Measurements from ENCODE around the gene HEATR5A.
"Not testable (repeated sequence)": the region's sequence is repeated elsewhere in the genome, so short reads cannot be mapped to it uniquely, and the experiment has no call there.

The HEATR5A gene

GRCh38 chr14:31326111-31326510 lies 94.2 kb downstream of the HEATR5A start:
- no peak for DNase-seq (ENCODE audit: low spot score)

- no peak for DNase-seq (ENCODE audit: low spot score)
Measured at GRCh38 chr14:31323419-31323818, 96.9 kb downstream of the HEATR5A start.

- DNase-seq (ENCODE audit: low spot score), result no peak
Measured at GRCh38 chr14:31320922-31321766, 99.2 kb downstream of the HEATR5A start.

DNA sequence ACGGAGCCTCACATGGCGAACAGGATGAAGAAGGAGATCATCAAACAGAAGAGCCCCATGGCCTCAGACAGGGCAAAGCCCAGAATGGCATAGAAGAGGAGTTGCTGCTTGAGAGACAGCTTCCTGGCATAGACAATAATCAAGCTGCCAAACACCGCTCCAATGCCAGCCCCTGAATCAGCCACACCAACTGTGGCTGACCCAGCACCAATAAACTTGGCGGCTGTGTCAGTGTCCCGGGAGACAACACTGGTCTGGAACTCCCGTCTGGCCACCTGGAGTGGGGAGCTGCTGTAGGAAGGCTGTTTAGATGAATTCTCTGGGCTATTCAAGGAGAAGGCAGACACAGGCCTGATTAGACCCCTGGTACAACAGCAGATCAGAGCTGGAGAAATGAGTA lies 100.1 kb downstream of the HEATR5A start:
- DNase-seq (ENCODE audit: low spot score), result no peak

GRCh38 chr14:31319701-31320100 lies 100.6 kb downstream of the HEATR5A start:
- no peak for DNase-seq (ENCODE audit: low spot score)

- DNase-seq (ENCODE audit: low spot score), result no peak
Measured at GRCh38 chr14:31312934-31313333, 107.4 kb downstream of the HEATR5A start.

DNA sequence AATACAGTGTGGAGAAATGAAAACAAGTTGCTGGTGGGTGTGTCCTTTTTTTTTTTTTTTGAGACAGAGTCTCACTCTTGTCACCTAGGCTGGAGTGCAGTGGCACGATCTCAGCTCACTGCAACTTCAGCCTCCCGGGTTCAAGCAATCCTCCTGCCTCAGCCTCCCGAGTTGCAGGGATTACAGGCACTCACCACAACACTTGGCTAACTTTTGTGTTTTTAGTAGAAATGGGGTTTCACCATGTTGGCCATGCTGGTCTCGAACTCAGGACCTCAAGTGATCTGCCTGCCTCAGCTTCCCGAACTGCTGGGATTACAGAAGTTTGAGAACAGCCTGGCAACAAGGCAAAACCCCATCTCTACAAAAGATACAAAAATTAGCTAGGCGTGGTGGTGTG lies 108.0 kb downstream of the HEATR5A start:
- DNase-seq (ENCODE audit: low spot score), result not testable (repeated sequence)

GRCh38 chr14:31307618-31308017 lies 112.7 kb downstream of the HEATR5A start:
- no peak for DNase-seq (ENCODE audit: low spot score)

GRCh38 chr14:31307198-31307597 lies 113.2 kb downstream of the HEATR5A start:
- no peak for DNase-seq (ENCODE audit: low spot score)

DNA sequence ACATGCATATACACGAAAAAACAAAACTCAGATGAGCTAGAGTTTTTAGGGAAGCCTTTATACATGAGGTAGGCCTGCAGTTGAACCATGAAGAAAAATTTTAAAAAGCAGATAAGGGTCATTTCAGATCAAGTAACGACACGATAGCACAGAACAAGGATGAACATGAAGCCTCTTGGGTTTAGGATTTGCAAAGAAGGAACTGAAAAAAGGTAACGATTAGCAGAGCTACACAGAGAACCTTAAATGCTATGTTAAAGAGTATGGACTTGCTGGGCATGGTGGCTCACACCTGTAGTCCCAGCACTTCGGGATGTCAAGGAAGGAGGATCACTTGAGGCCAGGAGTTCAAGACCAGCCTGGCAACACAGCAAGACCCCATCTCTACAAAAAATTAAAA lies 116.7 kb downstream of the HEATR5A start:
- DNase-seq (ENCODE audit: low spot score), result no peak

- no peak for DNase-seq (ENCODE audit: low spot score)
Measured at GRCh38 chr14:31300883-31301282, 119.5 kb downstream of the HEATR5A start.

DNA sequence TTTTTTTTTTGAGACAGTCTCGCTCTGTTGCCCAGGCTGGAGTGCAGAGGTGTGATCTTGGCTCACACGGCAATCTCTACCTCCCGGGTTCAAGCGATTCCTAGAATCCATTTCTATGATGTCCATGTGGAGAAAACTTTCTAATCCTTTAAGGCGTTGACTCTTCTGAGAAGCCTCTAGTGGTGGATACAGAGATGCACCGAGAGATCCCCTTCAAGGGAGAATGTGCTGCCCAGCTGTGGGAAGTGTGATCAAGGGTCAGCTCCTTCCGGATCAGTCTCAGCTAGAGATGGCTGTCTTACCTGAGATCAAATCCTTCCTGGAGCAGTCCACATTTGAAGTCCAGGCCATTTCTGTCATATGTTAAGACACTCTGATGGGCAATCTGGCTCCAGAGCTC lies 120.1 kb downstream of the HEATR5A start:
- DNase-seq (ENCODE audit: low spot score), result peak; percentile 8

- peak; percentile 10 for DNase-seq (ENCODE audit: low spot score)
Measured at GRCh38 chr14:31297701-31298344, 122.5 kb downstream of the HEATR5A start.

- DNase-seq (ENCODE audit: low spot score), result no peak
Measured at GRCh38 chr14:31297112-31297511, 123.2 kb downstream of the HEATR5A start.

DNA sequence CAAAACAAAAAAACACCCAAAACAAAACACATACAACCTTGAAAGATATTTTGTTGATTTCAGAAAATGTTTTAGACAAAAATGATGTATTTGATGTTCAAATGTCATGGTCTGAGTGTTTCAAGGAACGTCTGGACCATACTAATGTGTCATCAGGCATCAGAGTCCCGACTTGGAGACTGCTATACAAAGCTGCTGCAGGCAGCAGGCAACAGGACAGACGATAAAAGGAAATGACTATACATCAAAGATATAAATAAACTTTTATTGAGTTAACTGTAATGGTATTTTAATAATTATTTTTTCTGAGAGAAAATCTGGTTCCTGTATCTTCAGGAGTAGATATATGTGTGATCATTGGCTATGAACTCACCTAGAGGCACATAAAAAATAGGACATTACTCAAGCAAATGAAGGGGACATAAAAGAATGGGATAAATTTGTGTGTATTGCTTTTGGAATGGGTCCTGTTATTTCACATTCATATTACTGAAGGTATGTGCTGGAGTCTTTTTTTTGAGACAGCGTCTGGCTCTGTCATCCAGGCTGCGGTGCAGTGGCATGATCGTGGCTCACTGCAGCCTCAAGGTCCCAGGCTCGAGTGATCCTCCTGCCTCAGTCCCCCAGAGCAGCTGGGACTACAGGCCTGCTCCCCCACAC lies 125.5 kb downstream of the HEATR5A start:
- DNase-seq (ENCODE audit: low spot score), result no peak

GRCh38 chr14:31292937-31293616 lies 127.3 kb downstream of the HEATR5A start:
- DNase-seq (ENCODE audit: low spot score), result no peak

DNA sequence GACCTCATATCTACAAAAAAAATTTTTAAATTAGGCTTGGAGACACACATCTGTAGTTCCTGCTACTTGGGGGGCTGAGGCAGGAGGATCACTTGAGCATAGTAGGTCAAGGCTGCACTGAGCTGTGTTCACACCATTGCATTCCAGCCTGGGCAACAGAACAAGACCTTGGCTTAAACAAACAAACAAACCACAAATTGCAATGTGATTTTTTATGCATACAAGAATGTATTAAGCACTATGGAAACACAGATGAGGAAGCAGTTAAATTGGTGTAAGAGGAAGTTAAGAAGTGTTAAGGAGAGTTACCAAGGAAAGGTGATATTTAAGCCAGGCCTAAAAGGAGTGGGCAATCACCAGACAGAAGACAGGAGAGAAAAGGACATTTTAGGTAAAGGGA lies 129.1 kb downstream of the HEATR5A start:
- no peak for DNase-seq (ENCODE audit: low spot score)

- no peak for DNase-seq (ENCODE audit: low spot score)
Measured at GRCh38 chr14:31287294-31287972, 132.9 kb downstream of the HEATR5A start.

DNA sequence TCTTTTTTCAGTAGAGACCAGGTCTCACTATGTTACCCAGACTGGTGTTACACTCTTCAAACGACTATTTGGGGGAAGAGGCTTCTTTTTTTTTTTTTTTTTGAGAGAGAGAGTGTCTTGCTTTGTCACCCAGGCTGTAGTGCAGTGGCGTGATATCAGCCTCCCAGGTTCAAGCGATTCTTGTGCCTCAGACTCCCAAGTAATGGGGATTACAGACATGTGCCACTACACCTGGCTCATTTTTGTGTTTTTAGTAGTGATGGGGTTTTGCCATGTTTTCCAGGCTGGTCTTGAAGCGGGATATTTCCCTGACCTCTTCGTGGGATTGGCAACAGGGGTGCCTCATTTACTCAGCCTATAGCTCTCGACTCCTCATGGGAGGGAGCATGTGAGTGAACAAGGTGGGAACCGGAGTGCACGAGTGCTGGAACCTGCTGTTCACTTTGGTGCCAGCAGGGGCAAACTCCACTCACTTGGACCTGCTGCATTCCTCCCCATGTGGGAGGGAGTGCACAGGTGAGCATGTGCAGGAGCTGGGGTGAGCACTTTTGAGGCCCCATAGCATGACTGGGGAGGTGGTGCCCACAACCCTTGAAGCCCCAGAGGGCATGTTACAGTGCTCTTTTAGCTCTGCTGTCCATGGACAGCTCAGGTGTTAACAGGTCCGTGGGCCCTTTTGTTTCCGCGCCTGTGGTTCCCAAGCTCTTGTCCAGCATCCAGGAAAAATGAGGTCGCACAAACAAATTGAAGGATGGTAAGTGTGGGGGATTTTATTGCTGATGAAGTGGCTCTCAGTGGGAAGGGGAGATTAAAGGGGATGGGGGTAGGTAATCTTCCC lies 133.7 kb downstream of the HEATR5A start:
- no peak for DNase-seq (ENCODE audit: low spot score)

DNA sequence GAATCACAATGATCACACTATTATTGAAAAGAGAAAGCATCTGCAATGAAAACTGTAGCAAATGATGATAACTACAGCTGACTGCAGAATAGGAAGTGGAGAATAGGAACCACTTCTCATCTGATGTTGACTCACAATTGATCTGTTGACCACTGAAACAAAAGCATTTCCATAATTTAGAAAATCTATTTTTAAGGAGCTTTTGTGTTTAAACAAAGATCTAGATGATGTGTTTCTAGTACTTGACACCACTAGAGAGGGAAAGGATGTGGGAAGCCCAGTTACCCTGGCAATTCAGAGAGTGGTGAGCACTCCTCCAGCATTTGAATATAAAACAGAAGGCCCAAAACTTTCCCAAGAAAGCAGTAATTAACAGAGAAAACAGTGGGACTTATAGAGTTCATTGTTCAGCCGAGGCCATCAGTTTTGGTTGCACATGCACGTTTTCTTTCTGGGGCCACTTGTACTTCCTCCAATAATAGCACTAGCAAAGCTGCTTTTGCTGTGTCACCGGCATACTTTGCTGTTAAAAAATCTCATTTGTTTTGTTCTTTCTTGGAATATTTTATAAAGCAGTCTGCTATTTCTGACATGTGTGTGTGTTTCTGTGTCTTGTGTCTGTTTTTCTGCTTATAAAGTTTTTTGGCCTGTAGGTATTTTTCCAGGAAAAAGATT lies 136.6 kb downstream of the HEATR5A start:
- DNase-seq (ENCODE audit: low spot score), result no peak

Data from AG08395 (cell line).